ENCODE data around the gene C2orf76. TPM values are rescaled to one million over a fixed set of nuclear protein-coding genes. Genes with fewer than 3 reads are reported as not detected.

The C2orf76 gene
- total RNA-seq, 2 donors from 2014 or later: 10.7 to 10.9 TPM

GRCh38 chr2:119323459-119323858 lies 43.2 kb downstream of the C2orf76 start:
- H3K36me3 Mint-ChIP-seq (ENCODE audit: low read depth): no peaks in the 10 kb centered on the region
- no peaks in the 10 kb centered on the region for H3K4me1 ChIP-seq (ENCODE audit: control insufficient read depth, insufficient read depth, low read length)
- peak overlapping the region; percentile 5 for H3K27ac Mint-ChIP-seq
- no peaks in the 10 kb centered on the region for H3K9me3 ChIP-seq (ENCODE audit: control insufficient read depth, low read length)
- no peaks in the 10 kb centered on the region for H3K36me3 ChIP-seq (ENCODE audit: control insufficient read depth, insufficient read depth, low read length)
- H3K9ac ChIP-seq (ENCODE audit: extremely low read depth, low read length, poor library complexity, severe bottlenecking): no peak overlapping the region
- WGBS, 2 experiments (ENCODE audit: insufficient coverage in 1 of 2, insufficient read length in 1 of 2): 89 to 91% methylated on average over 5 to 8 of the region's 8 CpGs
- H3K27me3 Mint-ChIP-seq (ENCODE audit: insufficient read depth): no peaks in the 10 kb centered on the region
- no peak overlapping the region for H3K27ac ChIP-seq (ENCODE audit: low read depth, low read length)
- no peaks in the 10 kb centered on the region for H3K27me3 ChIP-seq (ENCODE audit: control insufficient read depth, insufficient read depth, low read length, poor library complexity, severe bottlenecking)
- H3K4me1 Mint-ChIP-seq: no peaks in the 10 kb centered on the region
- no peak overlapping the region for H3K4me3 Mint-ChIP-seq
- no peak for DNase-seq
- H3K4me3 ChIP-seq (ENCODE audit: low read length): no peak overlapping the region
- TF ChIP-seq CTCF (conservative IDR thresholded peaks at IDR 0.05): no peak
- no peaks in the 10 kb centered on the region for H3K9me3 Mint-ChIP-seq

- no peaks in the 10 kb centered on the region for H3K27me3 Mint-ChIP-seq (ENCODE audit: insufficient read depth)
- H3K4me3 ChIP-seq (ENCODE audit: low read length): no peak overlapping the region
- no peaks in the 10 kb centered on the region for H3K9me3 Mint-ChIP-seq
- H3K36me3 ChIP-seq (ENCODE audit: control insufficient read depth, insufficient read depth, low read length): no peaks in the 10 kb centered on the region
- H3K27me3 ChIP-seq (ENCODE audit: control insufficient read depth, insufficient read depth, low read length, poor library complexity, severe bottlenecking): no peaks in the 10 kb centered on the region
- no peaks in the 10 kb centered on the region for H3K36me3 Mint-ChIP-seq (ENCODE audit: low read depth)
- no peak for TF ChIP-seq CTCF (conservative IDR thresholded peaks at IDR 0.05)
- H3K4me1 ChIP-seq (ENCODE audit: control insufficient read depth, insufficient read depth, low read length): no peaks in the 10 kb centered on the region
- no peak for DNase-seq
- H3K27ac ChIP-seq (ENCODE audit: low read depth, low read length): no peak overlapping the region
- no peaks in the 10 kb centered on the region for H3K4me1 Mint-ChIP-seq
- H3K27ac Mint-ChIP-seq: no peak overlapping the region
- WGBS, 2 experiments (ENCODE audit: insufficient coverage in 1 of 2, insufficient read length in 1 of 2): 86 to 93% methylated on average over 6 to 7 of the region's 7 CpGs
- H3K4me3 Mint-ChIP-seq: no peak overlapping the region
- H3K9ac ChIP-seq (ENCODE audit: extremely low read depth, low read length, poor library complexity, severe bottlenecking): no peak overlapping the region
- no peaks in the 10 kb centered on the region for H3K9me3 ChIP-seq (ENCODE audit: control insufficient read depth, low read length)
Observed at GRCh38 chr2:119319593-119319992, 47.0 kb downstream of the C2orf76 start.

- Mint-ChIP-seq H3K4me1 (no peaks in the 10 kb centered on the region), H3K27ac (no peak overlapping the region)
- no CpG with 5 or more reads among the region's 1 CpG for WGBS, 2 experiments (ENCODE audit: insufficient coverage in 1 of 2, insufficient read length in 1 of 2)
Observed at GRCh38 chr2:119317554-119317953, 49.1 kb downstream of the C2orf76 start.

More at GRCh38 chr2:119317554-119317953, 49.1 kb downstream of the C2orf76 start:
- Histone ChIP-seq H3K27ac (ENCODE audit: low read depth, low read length) (no peak overlapping the region), H3K36me3 (ENCODE audit: control insufficient read depth, insufficient read depth, low read length) (no peaks in the 10 kb centered on the region), H3K4me1 (ENCODE audit: control insufficient read depth, insufficient read depth, low read length) (no peaks in the 10 kb centered on the region), H3K27me3 (ENCODE audit: control insufficient read depth, insufficient read depth, low read length, poor library complexity, severe bottlenecking) (no peaks in the 10 kb centered on the region), H3K4me3 (ENCODE audit: low read length) (no peak overlapping the region), H3K9me3 (ENCODE audit: control insufficient read depth, low read length) (no peaks in the 10 kb centered on the region), H3K9ac (ENCODE audit: extremely low read depth, low read length, poor library complexity, severe bottlenecking) (no peak overlapping the region)
- H3K36me3 Mint-ChIP-seq (ENCODE audit: low read depth): no peaks in the 10 kb centered on the region
- no peak for DNase-seq
- TF ChIP-seq CTCF (conservative IDR thresholded peaks at IDR 0.05): no peak
- no peaks in the 10 kb centered on the region for H3K27me3 Mint-ChIP-seq (ENCODE audit: insufficient read depth)
- no peak overlapping the region for H3K4me3 Mint-ChIP-seq
- no peaks in the 10 kb centered on the region for H3K9me3 Mint-ChIP-seq
